ENCODE data around the gene TCF25.

DNA sequence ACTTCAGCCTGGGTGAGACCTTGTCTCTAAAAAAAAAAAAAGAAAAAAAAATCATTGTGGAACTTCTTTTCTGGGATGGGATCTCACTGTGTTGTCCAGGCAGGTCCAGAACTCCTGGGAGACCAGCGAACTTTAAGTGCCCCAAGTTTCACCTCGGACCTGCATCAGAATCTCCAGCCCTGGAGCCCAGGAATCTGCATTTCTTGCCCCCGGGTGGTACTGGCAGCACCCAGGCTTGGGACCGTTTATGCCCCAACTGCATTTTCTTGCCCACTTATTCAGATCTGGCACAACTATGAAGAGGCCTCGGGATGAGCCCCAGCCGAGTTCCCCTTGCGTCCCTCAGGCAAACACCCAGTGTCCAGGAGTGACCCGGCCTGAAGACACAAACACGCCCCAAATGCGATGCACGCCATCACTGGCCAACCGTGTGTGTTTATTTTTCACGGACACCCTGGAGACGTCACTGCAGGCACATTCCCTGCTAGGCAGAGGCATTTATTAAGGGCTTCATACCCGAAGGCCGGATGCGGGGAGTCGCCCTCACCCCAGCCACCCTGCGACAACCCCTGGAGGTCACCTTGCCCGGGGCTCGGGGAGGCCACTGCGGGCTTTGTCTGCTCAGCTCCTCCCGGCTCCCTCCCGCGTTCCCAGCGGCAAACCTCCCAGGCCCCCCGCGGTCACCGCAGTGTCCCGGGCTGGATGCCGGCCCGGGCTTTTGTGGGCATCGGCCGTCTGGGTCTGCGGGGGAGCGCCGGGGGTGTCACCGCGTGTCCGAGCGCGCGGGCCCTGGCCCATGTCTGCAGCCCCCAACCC is 45.8 kb upstream of the TCF25 start:
- TF ChIP-seq EZH2 (IDR thresholded peaks at IDR 0.05) = no peak
- TF ChIP-seq POLR2AphosphoS5 (IDR thresholded peaks at IDR 0.05; ENCODE audit: borderline replicate concordance, low read depth, low read length) = no peak
- TF ChIP-seq FOXP2 (optimal IDR thresholded peaks at IDR 0.05; ENCODE audit: control extremely low read depth, extremely low read length, insufficient read depth) = no peak

Measured in SK-N-MC (cell line).